PC-3 (cell line): ENCODE results near the gene LYZL6. TPM values are rescaled to one million over a fixed set of nuclear protein-coding genes. Genes with fewer than 3 reads are reported as not detected.
"Not testable (repeated sequence)": the region's sequence is repeated elsewhere in the genome, so short reads cannot be mapped to it uniquely, and the experiment has no call there.

Source experiments
- ATAC-seq: fragments of 200-7000 bp; cut with Tn5 transposase; 2 replicates; pipeline ENCODE4 v1.9.1; 2020; ENCODE audit warnings: mild to moderate bottlenecking, moderate library complexity
- BruUV-seq: library from RNA; stranded (reverse); fragments of 400-500 nt; replicated peaks from 2 replicates; lab custom pipeline; 2021; lab: Mats Ljungman, UMichigan
- CTCF ChIA-PET: fragments of 300-600 bp; sonication (Branson Sonifier 250); formaldehyde crosslinking; loops from one replicate; lab custom pipeline; 2022; ENCODE audit warnings: antibody characterized with exemption; lab: Charles Lee
- POLR2A ChIA-PET: fragments of 300-600 bp; sonication (Branson Sonifier 250); formaldehyde crosslinking; loops from one replicate; lab custom pipeline; 2022; ENCODE audit warnings: antibody characterized with exemption; ENCODE audit not compliant: unreplicated experiment; lab: Charles Lee
- DNase-seq: peaks from one replicate; pipeline ENCODE4 v3.0.0-alpha.2; 2015
- H2AFZ ChIP-seq: fragments of 300-600 bp; sonication (generic); 2 replicates; pipeline ENCODE4 v1.6.0; 2016; ENCODE audit warnings: antibody characterized with exemption, low read length
- H3F3A ChIP-seq: fragments of 300-600 bp; sonication (generic); one replicate; pipeline ENCODE4 v1.6.0; 2017; ENCODE audit warnings: antibody characterized with exemption, low read length, control low read depth, mild to moderate bottlenecking; ENCODE audit not compliant: unreplicated experiment
- H3K27ac ChIP-seq: fragments of 300-600 bp; sonication (generic); 2 replicates; pipeline ENCODE4 v1.5.1; 2016; ENCODE audit warnings: mild to moderate bottlenecking, low read length
- H3K27me3 ChIP-seq: fragments of 300-600 bp; sonication (generic); 2 replicates; pipeline ENCODE4 v1.6.1; 2016; ENCODE audit warnings: low read length, mixed read lengths
- H3K36me3 ChIP-seq: fragments of 300-600 bp; sonication (generic); 2 replicates; pipeline ENCODE4 v1.6.1; 2016; ENCODE audit warnings: low read depth, mixed run types, low read length, mixed read lengths
- H3K4me1 ChIP-seq: fragments of 300-600 bp; sonication (generic); 2 replicates; pipeline ENCODE4 v1.5.1; 2016; ENCODE audit warnings: low read length; ENCODE audit not compliant: insufficient read depth
- H3K4me2 ChIP-seq: fragments of 300-600 bp; sonication (generic); 2 replicates; pipeline ENCODE4 v1.6.0; 2016; ENCODE audit warnings: low read length
- H3K4me3 ChIP-seq: fragments of 300-600 bp; sonication (generic); 2 replicates; pipeline ENCODE4 v1.5.1; 2016; ENCODE audit warnings: mild to moderate bottlenecking, low read length, mixed read lengths
- H3K79me2 ChIP-seq: fragments of 300-600 bp; sonication (generic); 2 replicates; pipeline ENCODE4 v1.6.1; 2017; ENCODE audit warnings: low read length, mixed read lengths
- H3K9ac ChIP-seq: fragments of 300-600 bp; sonication (generic); 2 replicates; pipeline ENCODE4 v1.6.0; 2016; ENCODE audit warnings: mild to moderate bottlenecking, low read length
- H3K9me2 ChIP-seq: fragments of 300-600 bp; sonication (generic); replicated peaks from 2 replicates; pipeline ENCODE4 v1.6.1; 2016; ENCODE audit warnings: mixed run types, low read length, mixed read lengths
- H3K9me3 ChIP-seq: fragments of 300-600 bp; sonication (generic); 2 replicates; pipeline ENCODE4 v1.6.1; 2016; ENCODE audit warnings: low read length, mixed read lengths
- H4K20me1 ChIP-seq: fragments of 300-600 bp; sonication (generic); 2 replicates; pipeline ENCODE4 v1.6.1; 2016; ENCODE audit warnings: low read length, mixed read lengths
- EZH2 ChIP-seq: fragments of 300-600 bp; sonication (generic); IDR thresholded peaks from one replicate; pipeline ENCODE4 v1.6.1; 2017; ENCODE audit warnings: antibody characterized with exemption, mild to moderate bottlenecking, low read length; ENCODE audit not compliant: unreplicated experiment
- EZH2phosphoT487 ChIP-seq: fragments of 300-600 bp; sonication (generic); IDR thresholded peaks from 2 replicates; pipeline ENCODE4 v1.6.1; 2018; ENCODE audit warnings: mild to moderate bottlenecking, antibody characterized with exemption, low read length, borderline replicate concordance
- intact Hi-C: fragments of 100-400 bp; cut with micrococcal nuclease; formaldehyde crosslinking; loops from 2 replicates; pipeline ENCODE4 v1.9.0; 2023
- total RNA-seq: library from RNA; depleted of rRNA; stranded (reverse); fragments of >200 nt; gene quantifications from 2 replicates; pipeline ENCODE4 v1.2.3, GENCODE V29; 2014
- TF ChIP-seq, protein P1 (sequence below): fragments of 300-600 bp; sonication (generic); conservative IDR thresholded peaks from 2 replicates; pipeline ENCODE4 v1.5.1; 2017; ENCODE audit warnings: antibody characterized with exemption, low read depth, mild to moderate bottlenecking, low read length

Gene LYZL6
- total RNA-seq, 1 experiment from 2014 or later, result not detected

GRCh38 chr17:35947156-35947585, 3.7 kb upstream of the LYZL6 start:
- H4K20me1 ChIP-seq, result no peaks in the 10 kb centered on the region
- H3K79me2 ChIP-seq, result no peaks in the 10 kb centered on the region
- no peaks in the 10 kb centered on the region for H3K36me3 ChIP-seq
- ATAC-seq, result peak; percentile 75
- intact Hi-C loops, result no loop called here
- no peaks in the 10 kb centered on the region for H3K4me1 ChIP-seq
- DNase-seq, result peak; percentile 62
- 0 out of 2 replicates have a peak, but pooled peaks cover 7% of the 10 kb centered on the region for H3K27me3 ChIP-seq
- no peaks in the 10 kb centered on the region for H3K9me2 ChIP-seq
- H3K9me3 ChIP-seq, result no peaks in the 10 kb centered on the region
- H3K4me2 ChIP-seq, result peak overlapping the region; percentile 83
- no TSS peak for BruUV-seq
- peak overlapping the region; percentile 79 for H2AFZ ChIP-seq
- TF ChIP-seq, protein P1, sequence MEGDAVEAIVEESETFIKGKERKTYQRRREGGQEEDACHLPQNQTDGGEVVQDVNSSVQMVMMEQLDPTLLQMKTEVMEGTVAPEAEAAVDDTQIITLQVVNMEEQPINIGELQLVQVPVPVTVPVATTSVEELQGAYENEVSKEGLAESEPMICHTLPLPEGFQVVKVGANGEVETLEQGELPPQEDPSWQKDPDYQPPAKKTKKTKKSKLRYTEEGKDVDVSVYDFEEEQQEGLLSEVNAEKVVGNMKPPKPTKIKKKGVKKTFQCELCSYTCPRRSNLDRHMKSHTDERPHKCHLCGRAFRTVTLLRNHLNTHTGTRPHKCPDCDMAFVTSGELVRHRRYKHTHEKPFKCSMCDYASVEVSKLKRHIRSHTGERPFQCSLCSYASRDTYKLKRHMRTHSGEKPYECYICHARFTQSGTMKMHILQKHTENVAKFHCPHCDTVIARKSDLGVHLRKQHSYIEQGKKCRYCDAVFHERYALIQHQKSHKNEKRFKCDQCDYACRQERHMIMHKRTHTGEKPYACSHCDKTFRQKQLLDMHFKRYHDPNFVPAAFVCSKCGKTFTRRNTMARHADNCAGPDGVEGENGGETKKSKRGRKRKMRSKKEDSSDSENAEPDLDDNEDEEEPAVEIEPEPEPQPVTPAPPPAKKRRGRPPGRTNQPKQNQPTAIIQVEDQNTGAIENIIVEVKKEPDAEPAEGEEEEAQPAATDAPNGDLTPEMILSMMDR, result peak; percentile 65
- TF ChIP-seq EZH2phosphoT487, result no peak
- no peaks in the 10 kb centered on the region for H3F3A ChIP-seq
- peak overlapping the region; percentile 63 for H3K4me3 ChIP-seq
- H3K9ac ChIP-seq, result no peak overlapping the region
- ChIA-PET CTCF (no interaction called here), POLR2A (no interaction called here)
- H3K27ac ChIP-seq, result no peak overlapping the region

DNA sequence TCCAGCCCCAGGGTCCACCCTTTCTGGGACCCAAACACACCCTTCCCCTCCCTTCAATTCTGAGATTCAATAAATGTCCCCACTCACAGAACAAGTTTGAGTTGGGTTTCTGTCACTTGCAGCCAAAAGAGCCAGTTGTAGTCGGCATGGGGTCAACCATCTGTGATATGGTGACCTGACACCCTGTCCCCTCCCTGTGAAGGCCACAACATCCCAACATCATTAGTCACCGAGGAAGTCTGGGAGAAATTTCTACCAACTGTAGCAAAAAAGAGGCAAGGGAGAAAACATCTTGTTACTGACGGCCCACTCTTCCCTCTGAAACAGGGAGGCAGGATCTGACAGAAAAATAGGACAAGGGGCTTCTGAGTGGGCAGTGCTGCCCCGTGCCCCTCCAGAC, 638 bp upstream of the LYZL6 start:
- Histone ChIP-seq H3K79me2 (no peaks in the 10 kb centered on the region), H4K20me1 (no peaks in the 10 kb centered on the region), H3K9ac (no peak overlapping the region), H3K9me2 (no peaks in the 10 kb centered on the region), H3K27me3 (0 out of 2 replicates have a peak, but pooled peaks cover 7% of the 10 kb centered on the region), H3F3A (no peaks in the 10 kb centered on the region), H3K4me1 (no peaks in the 10 kb centered on the region), H3K36me3 (no peaks in the 10 kb centered on the region), H2AFZ (no peak overlapping the region), H3K4me3 (no peak overlapping the region), H3K4me2 (no peak overlapping the region), H3K27ac (no peak overlapping the region), H3K9me3 (no peaks in the 10 kb centered on the region)
- TF ChIP-seq EZH2 (no peak), EZH2phosphoT487 (no peak)
- TF ChIP-seq, protein P1, result no peak
- intact Hi-C loops, result no loop called here
- no peak for DNase-seq
- no peak for ATAC-seq
- ChIA-PET POLR2A (no interaction called here), CTCF (interaction anchor here (0.5 kb wide), 1 partner anchor 539 kb away, joined by 4 read pairs; no protein-coding TSS in a partner anchor)
- BruUV-seq, result no TSS peak

DNA sequence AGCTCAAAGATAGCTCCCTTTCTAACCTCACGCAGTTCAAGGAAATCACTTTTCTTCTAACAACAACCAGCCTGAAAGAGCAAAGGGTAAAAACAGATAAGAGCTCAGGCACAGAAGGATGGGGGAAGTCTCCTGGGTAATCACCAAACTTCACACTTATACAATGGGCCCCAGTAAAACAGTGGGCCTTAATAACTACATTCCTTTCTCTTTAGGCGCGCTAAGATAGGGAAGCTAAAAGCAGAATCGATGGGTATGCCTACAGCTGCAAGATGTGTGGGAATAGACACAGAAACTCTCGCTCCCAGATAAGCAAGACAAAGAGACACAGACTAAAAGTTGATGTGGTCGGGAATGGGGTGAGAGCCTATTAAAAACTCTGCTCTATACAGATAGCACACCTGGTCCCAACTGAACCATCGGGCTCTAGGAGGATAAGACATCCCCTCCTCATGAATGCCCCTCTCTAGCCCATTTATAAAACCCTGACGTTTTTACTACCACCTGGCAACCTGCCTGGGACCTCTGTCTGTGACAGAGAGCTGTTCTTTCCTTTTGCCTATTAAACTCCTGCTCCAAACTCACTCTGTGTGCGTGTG, 826 bp downstream of the LYZL6 start:
- Histone ChIP-seq H3K36me3 (no peaks in the 10 kb centered on the region), H3K27me3 (0 out of 2 replicates have a peak, but pooled peaks cover 7% of the 10 kb centered on the region), H3F3A (no peaks in the 10 kb centered on the region), H3K79me2 (no peaks in the 10 kb centered on the region), H3K4me1 (no peaks in the 10 kb centered on the region), H3K4me2 (no peak overlapping the region), H3K4me3 (no peak overlapping the region), H3K9me3 (no peaks in the 10 kb centered on the region), H3K27ac (no peak overlapping the region), H3K9me2 (no peaks in the 10 kb centered on the region), H4K20me1 (no peaks in the 10 kb centered on the region), H3K9ac (no peak overlapping the region), H2AFZ (no peak overlapping the region)
- intact Hi-C loops, result no loop called here
- TF ChIP-seq EZH2phosphoT487, result no peak
- no peak for TF ChIP-seq EZH2
- TF ChIP-seq, protein P1, result no peak
- ChIA-PET CTCF (no interaction called here), POLR2A (no interaction called here)
- DNase-seq (no peak), ATAC-seq (no peak)
- no TSS peak for BruUV-seq

GRCh38 chr17:35938492-35938891, 5.0 kb downstream of the LYZL6 start:
- H3K4me1 ChIP-seq, H2AFZ ChIP-seq, H3K27me3 ChIP-seq, ATAC-seq, H4K20me1 ChIP-seq, H3K4me3 ChIP-seq, intact Hi-C loops, BruUV-seq, H3K27ac ChIP-seq, H3K79me2 ChIP-seq, H3K9ac ChIP-seq, POLR2A ChIA-PET, H3K36me3 ChIP-seq, H3K4me2 ChIP-seq, CTCF ChIA-PET, H3K9me3 ChIP-seq, H3F3A ChIP-seq, H3K9me2 ChIP-seq, DNase-seq: not testable (repeated sequence)
